HepG2 (cell line): Measurements from ENCODE around the gene OVCA2. TPM values are rescaled to one million over a fixed set of nuclear protein-coding genes. Genes with fewer than 3 reads are reported as not detected.

Source experiments
- ATAC-seq: fragments of 200-7000 bp; cut with Tn5 transposase; 3 replicates; pipeline ENCODE4 v1.9.1; 2020; ENCODE audit warnings: mild to moderate bottlenecking, moderate library complexity
- BruUV-seq: library from RNA; stranded (reverse); fragments of 400-500 nt; replicated peaks from 2 replicates; lab custom pipeline; 2021; lab: Mats Ljungman, UMichigan
- CTCF ChIA-PET: fragments of 300-600 bp; formaldehyde crosslinking; extraction: SDS; loops from one replicate; lab custom pipeline; 2021; ENCODE audit warnings: low total read pairs, inconsistent platforms, low intra/inter-chr PET ratio; lab: Yijun Ruan, JAX
- POLR2A ChIA-PET: fragments of 350-600 bp; sonication (Branson Sonifier 250); formaldehyde crosslinking; loops from one replicate; lab custom pipeline; 2020; ENCODE audit warnings: antibody characterized with exemption, inconsistent platforms; lab: Yijun Ruan, JAX
- DNase-seq: peaks from one replicate; pipeline ENCODE4 v3.0.0-alpha.2; 2015; ENCODE audit warnings: low spot score
- FAIRE-seq: peaks from 3 replicates; lab custom pipeline; 2011; peaks lifted over from hg19 to GRCh38; lab: Jason Lieb, UNC
- H2AFZ ChIP-seq: one replicate; pipeline ENCODE4 v1.6.1; 2011; ENCODE audit warnings: low read length, inconsistent platforms
- H3K27ac ChIP-seq: fragments of 300-600 bp; 3 replicates; pipeline ENCODE4 v1.8.0; 2011; ENCODE audit warnings: mixed run types, mild to moderate bottlenecking, mixed read lengths, low read length, inconsistent platforms; ENCODE audit not compliant: insufficient read depth; ENCODE audit errors: extremely low read length
- H3K27me3 ChIP-seq, 2 experiments: fragments of 200-600 bp in 1 of 2; 2 replicates in 1 of 2; 3 replicates in 1 of 2; pipeline versions ENCODE4 v1.6.0 to v1.8.0; 2011; ENCODE audit warnings: low read length in 2 of 2, mild to moderate bottlenecking in 2 of 2, moderate library complexity in 2 of 2, inconsistent platforms in 1 of 2; ENCODE audit not compliant: insufficient read depth in 2 of 2, control insufficient read depth in 1 of 2
- H3K36me3 ChIP-seq, 2 experiments: fragments of 200-600 bp in 1 of 2; replicated peaks in 1 of 2; 2 replicates in 1 of 2; 3 replicates in 1 of 2; pipeline versions ENCODE4 v1.5.1 to v1.8.0; 2011; ENCODE audit warnings: low read length in 2 of 2, inconsistent platforms in 1 of 2; ENCODE audit not compliant: insufficient read depth in 2 of 2, control insufficient read depth in 1 of 2
- H3K4me1 ChIP-seq: 2 replicates; pipeline ENCODE4 v1.5.1; 2012; ENCODE audit warnings: low read length, inconsistent platforms; ENCODE audit not compliant: insufficient read depth
- H3K4me2 ChIP-seq: 2 replicates; pipeline ENCODE4 v1.6.0; 2011; ENCODE audit warnings: low read depth, low read length, inconsistent platforms
- H3K4me3 ChIP-seq, 3 experiments: fragments of 200-600 bp in 1 of 3; sonication (generic), shearing (Covaris generic) in 1 of 3; replicated peaks in 1 of 3; 2 replicates each; pipeline ENCODE4 v1.5.1; 2011 to 2016; ENCODE audit warnings: low read length in 3 of 3, inconsistent platforms in 2 of 3, low read depth in 2 of 3, mild to moderate bottlenecking in 2 of 3, control low read depth in 1 of 3, mixed read lengths in 1 of 3; ENCODE audit not compliant: insufficient read depth in 1 of 3
- H3K79me2 ChIP-seq: one replicate; pipeline ENCODE4 v1.6.1; 2011; ENCODE audit warnings: low read length, inconsistent platforms; ENCODE audit not compliant: insufficient read depth
- H3K9ac ChIP-seq: 2 replicates; pipeline ENCODE4 v1.6.0; 2011; ENCODE audit warnings: mild to moderate bottlenecking, low read depth, low read length, inconsistent platforms; ENCODE audit not compliant: insufficient read depth
- H3K9me3 ChIP-seq: 2 replicates; pipeline ENCODE4 v1.5.1; 2012; ENCODE audit warnings: mild to moderate bottlenecking, low read length
- H4K20me1 ChIP-seq: 2 replicates; pipeline ENCODE4 v1.6.0; 2011; ENCODE audit warnings: inconsistent platforms, mild to moderate bottlenecking, low read length, moderate library complexity; ENCODE audit not compliant: insufficient read depth
- ARNT2 ChIP-seq: sonication (generic); formaldehyde crosslinking; IDR thresholded peaks from 2 replicates; pipeline ENCODE4 v1.8.0; 2022; ENCODE audit warnings: mild to moderate bottlenecking, low read depth, missing genetic modification reagents, moderate library complexity
- ATF7 ChIP-seq, 2 experiments: fragments of 450-650 bp in 1 of 2; sonication (generic) in 1 of 2; formaldehyde crosslinking in 1 of 2; IDR thresholded peaks; 2 replicates each; pipeline versions ENCODE4 v1.4.0 to v1.6.1; 2016 to 2020; ENCODE audit warnings: antibody characterized with exemption in 1 of 2, mild to moderate bottlenecking in 1 of 2, missing genetic modification reagents in 1 of 2
- ETV6 ChIP-seq: sonication (generic); formaldehyde crosslinking; conservative IDR thresholded peaks from 2 replicates; pipeline ENCODE4 v1.4.0; 2020; ENCODE audit warnings: missing genetic modification reagents
- KDM4B ChIP-seq: sonication (generic); formaldehyde crosslinking; IDR thresholded peaks from 2 replicates; pipeline ENCODE4 v1.4.0; 2020; ENCODE audit warnings: missing genetic modification reagents
- MAFF ChIP-seq: IDR thresholded peaks from 2 replicates; pipeline ENCODE4 v1.6.1; 2011; ENCODE audit warnings: low read depth, low read length, improper control_type of control experiment
- MTA1 ChIP-seq: sonication (generic); formaldehyde crosslinking; IDR thresholded peaks from 2 replicates; pipeline ENCODE4 v1.4.0; 2020; ENCODE audit warnings: missing genetic modification reagents, mild to moderate bottlenecking, borderline replicate concordance
- MXD3 ChIP-seq: IDR thresholded peaks from 2 replicates; pipeline ENCODE4 v1.6.1; 2016; ENCODE audit warnings: mild to moderate bottlenecking, missing biosample characterization, missing genetic modification reagents
- RAD51 ChIP-seq: fragments of 450-650 bp; IDR thresholded peaks from 2 replicates; pipeline ENCODE4 v1.6.1; 2016; ENCODE audit warnings: borderline replicate concordance
- SIN3A ChIP-seq: IDR thresholded peaks from 2 replicates; pipeline ENCODE4 v1.6.1; 2011; ENCODE audit warnings: low read depth, mild to moderate bottlenecking, control low read depth, low read length, borderline replicate concordance
- SMAD1 ChIP-seq: sonication (generic); formaldehyde crosslinking; IDR thresholded peaks from 2 replicates; pipeline ENCODE4 v1.4.0; 2020; ENCODE audit warnings: missing genetic modification reagents, low read depth, mild to moderate bottlenecking, borderline replicate concordance
- SOX13 ChIP-seq, 3 experiments: fragments of 450-650 bp in 1 of 3; sonication (generic) in 1 of 3; formaldehyde crosslinking in 1 of 3; IDR thresholded peaks in 2 of 3; conservative IDR thresholded peaks in 1 of 3; 2 replicates each; pipeline versions ENCODE4 v1.5.0 to v1.6.1; 2016 to 2020; ENCODE audit warnings: antibody characterized with exemption in 1 of 3, mild to moderate bottlenecking in 1 of 3, missing compliant biosample characterization in 1 of 3, missing genetic modification reagents in 1 of 3, moderate library complexity in 1 of 3
- ZNF768 ChIP-seq: sonication (generic); formaldehyde crosslinking; IDR thresholded peaks from 2 replicates; pipeline ENCODE4 v1.4.0; 2020; ENCODE audit warnings: missing genetic modification reagents
- ZNF781 ChIP-seq: sonication (generic); formaldehyde crosslinking; IDR thresholded peaks from 2 replicates; pipeline ENCODE4 v1.5.1; 2020; ENCODE audit warnings: borderline replicate concordance, mild to moderate bottlenecking, missing genetic modification reagents; ENCODE audit errors: not compliant biosample characterization
- WGBS: methylation state at CpG from one replicate; pipeline ENCODE4 v1.1.6; 2017; ENCODE audit warnings: low lambda C conversion rate; 5-methylcytosine and 5-hydroxymethylcytosine counted together
- in situ Hi-C: cut with HindIII; loops from 2 replicates; pipeline ENCODE4 v1.10.0; 2017; ENCODE audit warnings: low pct_unique_long_range_greater_than_20kb; ENCODE audit not compliant: extremely low pct_ligation_motif_present
- intact Hi-C: fragments of 100-400 bp; cut with micrococcal nuclease; formaldehyde crosslinking; loops from one replicate; pipeline ENCODE4 v1.10.0; 2022; ENCODE audit not compliant: unreplicated experiment
- polyA plus RNA-seq, 8 experiments: library from polyadenylated mRNA; depleted of rRNA in 3 of 8; stranded (reverse) in 7 of 8; unstranded in 1 of 8; fragments of >200 nt; fragmentation: Illumina TruSeq in 4 of 8; extraction: Trizol in 4 of 8; gene quantifications; 2 replicates each; pipeline versions ENCODE4 v1.2.1 to v1.2.3, GENCODE V29; 2011 to 2016; ENCODE audit warnings: low read depth in 4 of 8, missing spikeins in 1 of 8, mixed read lengths in 1 of 8; ENCODE audit not compliant: insufficient read depth in 1 of 8
- total RNA-seq, 5 experiments: library from RNA; depleted of rRNA; stranded (reverse); fragments of >200 nt; fragmentation: Illumina TruSeq; extraction: Trizol; gene quantifications; 2 replicates each; pipeline ENCODE4 v1.2.3, GENCODE V29; 2016; ENCODE audit warnings: low read depth in 1 of 5
- TF ChIP-seq, protein P1 (sequence below): sonication (generic); formaldehyde crosslinking; IDR thresholded peaks from 2 replicates; pipeline ENCODE4 v1.5.0; 2020; ENCODE audit warnings: missing genetic modification reagents
- TF ChIP-seq, protein P2 (sequence below): sonication (generic); formaldehyde crosslinking; IDR thresholded peaks from 2 replicates; pipeline ENCODE4 v1.8.1; 2022; ENCODE audit warnings: mild to moderate bottlenecking, missing genetic modification reagents

OVCA2 gene
- total and polyA plus RNA-seq, 2 of the 13 experiments (the other 11 are each of a cell fraction or from before 2014, with no cell fraction given) = 23.7 to 28.2 TPM

DNA sequence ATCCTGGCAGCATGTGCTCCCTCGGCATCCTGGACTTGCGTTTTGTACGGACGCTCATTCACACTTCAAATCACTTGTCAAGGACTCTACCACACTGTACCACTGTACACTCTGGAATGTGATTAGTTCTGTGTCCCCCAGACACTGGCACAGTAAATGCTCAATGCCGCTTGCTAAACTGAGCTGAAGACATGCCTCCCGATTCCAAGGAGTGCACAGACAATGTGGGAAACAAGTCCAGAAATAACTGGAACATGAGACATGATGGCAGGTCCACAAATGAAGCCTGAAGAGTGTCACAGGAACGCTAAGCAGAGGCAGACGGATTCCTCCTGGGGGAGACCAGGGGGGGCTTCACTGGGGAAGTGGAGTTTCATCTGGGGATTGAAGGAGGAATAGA lies 35.2 kb downstream of the OVCA2 start:
- FAIRE-seq = no peak

More for the DNA sequence above, 35.2 kb downstream of the OVCA2 start:
- POLR2A ChIA-PET = no interaction called here
- Histone ChIP-seq H2AFZ (no peak overlapping the region), H3K4me1 (no peaks in the 10 kb centered on the region), H3K9me3 (no peaks in the 10 kb centered on the region), H3K9ac (no peak overlapping the region), H4K20me1 (no peaks in the 10 kb centered on the region), H3K79me2 (no peaks in the 10 kb centered on the region), H3K27me3 (no peaks in the 10 kb centered on the region), H3K4me2 (no peak overlapping the region), H3K36me3 (peaks cover 16 to 45% of the 10 kb centered on the region in 2 experiments; a peak in 4 of 5 replicates), H3K27ac (no peak overlapping the region), H3K4me3 (no peak overlapping the region)
- 96% methylated on average over 8 of the region's 8 CpGs for WGBS
- in situ Hi-C loops = no loop called here
- intact Hi-C loops = no loop called here
- CTCF ChIA-PET = no interaction called here
- ATAC-seq (no peak), DNase-seq (no peak)
- BruUV-seq = no TSS peak
- TF ChIP-seq MXD3 (no peak), ZNF781 (CRISPR knock-in tag) (no peak), SOX13 (IDR thresholded peaks at IDR 0.05) (no peak), SOX13 (CRISPR knock-in tag; conservative IDR thresholded peaks at IDR 0.05 in 1 of 2, IDR thresholded peaks at IDR 0.05 in 1 of 2) (no peak), RAD51 (no peak), MAFF (no peak), ETV6 (CRISPR knock-in tag) (no peak), SIN3A (no peak), ZNF768 (no peak), KDM4B (CRISPR knock-in tag) (no peak), ATF7 (IDR thresholded peaks at IDR 0.05) (no peak), ATF7 (CRISPR knock-in tag; IDR thresholded peaks at IDR 0.05) (no peak), ARNT2 (CRISPR knock-in tag) (no peak), SMAD1 (CRISPR knock-in tag) (no peak), MTA1 (no peak)
- TF ChIP-seq, protein P1, sequence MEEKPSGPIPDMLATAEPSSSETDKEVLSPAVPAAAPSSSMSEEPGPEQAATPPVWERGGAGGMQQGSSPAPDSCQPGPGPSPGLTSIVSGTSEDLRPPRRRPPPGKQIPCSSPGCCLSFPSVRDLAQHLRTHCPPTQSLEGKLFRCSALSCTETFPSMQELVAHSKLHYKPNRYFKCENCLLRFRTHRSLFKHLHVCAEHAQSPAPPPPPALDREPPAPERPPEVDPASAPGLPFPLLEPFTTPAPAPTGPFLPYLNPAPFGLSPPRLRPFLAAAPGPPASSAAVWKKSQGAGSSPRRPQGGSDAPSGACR (CRISPR knock-in tag) = no peak
- TF ChIP-seq, protein P2, sequence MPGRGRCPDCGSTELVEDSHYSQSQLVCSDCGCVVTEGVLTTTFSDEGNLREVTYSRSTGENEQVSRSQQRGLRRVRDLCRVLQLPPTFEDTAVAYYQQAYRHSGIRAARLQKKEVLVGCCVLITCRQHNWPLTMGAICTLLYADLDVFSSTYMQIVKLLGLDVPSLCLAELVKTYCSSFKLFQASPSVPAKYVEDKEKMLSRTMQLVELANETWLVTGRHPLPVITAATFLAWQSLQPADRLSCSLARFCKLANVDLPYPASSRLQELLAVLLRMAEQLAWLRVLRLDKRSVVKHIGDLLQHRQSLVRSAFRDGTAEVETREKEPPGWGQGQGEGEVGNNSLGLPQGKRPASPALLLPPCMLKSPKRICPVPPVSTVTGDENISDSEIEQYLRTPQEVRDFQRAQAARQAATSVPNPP (CRISPR knock-in tag) = no peak
